Smooth muscle cell (in vitro differentiated cells): ENCODE measurements around the gene SMYD3. TPM values are rescaled to one million over a fixed set of nuclear protein-coding genes. Genes with fewer than 3 reads are reported as not detected.

Source experiments
- DNase-seq: peaks from one replicate; lab custom pipeline; 2025; ENCODE audit not compliant: unreplicated experiment; lab: John Stamatoyannopoulos, UW
- H2AFZ ChIP-seq: fragments of 200-600 bp; sonication (generic); 2 replicates; pipeline ENCODE4 v1.6.0; 2016; ENCODE audit warnings: antibody characterized with exemption, low read depth, mild to moderate bottlenecking
- H3F3A ChIP-seq: fragments of 200-600 bp; sonication (generic); 2 replicates; pipeline ENCODE4 v1.6.0; 2017; ENCODE audit warnings: antibody characterized with exemption, low read depth
- H3K27ac ChIP-seq: fragments of 200-600 bp; sonication (generic); 2 replicates; pipeline ENCODE4 v1.5.1; 2016; ENCODE audit warnings: low read depth, mild to moderate bottlenecking
- H3K27me3 ChIP-seq: fragments of 200-600 bp; sonication (generic); 2 replicates; pipeline ENCODE4 v1.6.1; 2016; ENCODE audit warnings: low read depth, mild to moderate bottlenecking
- H3K36me3 ChIP-seq: fragments of 200-600 bp; sonication (generic); 2 replicates; pipeline ENCODE4 v1.5.1; 2016; ENCODE audit warnings: low read depth
- H3K4me1 ChIP-seq: fragments of 200-600 bp; sonication (generic); 2 replicates; pipeline ENCODE4 v1.5.1; 2016; ENCODE audit warnings: low read depth
- H3K4me2 ChIP-seq: fragments of 200-600 bp; sonication (generic); 2 replicates; pipeline ENCODE4 v1.6.0; 2016; ENCODE audit warnings: mild to moderate bottlenecking
- H3K4me3 ChIP-seq: fragments of 200-600 bp; sonication (generic); 2 replicates; pipeline ENCODE4 v1.5.1; 2016; ENCODE audit warnings: mild to moderate bottlenecking
- H3K79me2 ChIP-seq: fragments of 200-600 bp; sonication (generic); 2 replicates; pipeline ENCODE4 v1.6.0; 2016; ENCODE audit warnings: low read depth, mild to moderate bottlenecking
- H3K9ac ChIP-seq: fragments of 200-600 bp; sonication (generic); 2 replicates; pipeline ENCODE4 v1.6.0; 2016; ENCODE audit warnings: low read depth
- H3K9me3 ChIP-seq: fragments of 200-600 bp; sonication (generic); replicated peaks from 2 replicates; pipeline ENCODE4 v1.5.1; 2016; ENCODE audit warnings: low read depth
- H4K20me1 ChIP-seq: fragments of 200-600 bp; sonication (generic); 2 replicates; pipeline ENCODE4 v1.6.0; 2016; ENCODE audit warnings: low read depth
- WGBS: methylation state at CpG from one replicate; pipeline ENCODE4 v1.1.7; 2016; ENCODE audit warnings: low lambda C conversion rate; 5-methylcytosine and 5-hydroxymethylcytosine counted together
- polyA plus RNA-seq: library from polyadenylated mRNA; unstranded; fragments of >200 nt; fragmentation: Nextera tagmentation; extraction: Ambion mirVana; gene quantifications from 2 replicates; pipeline ENCODE4 v1.2.1, GENCODE V29; 2016
- total RNA-seq: library from RNA; depleted of rRNA; stranded (reverse); fragments of >200 nt; gene quantifications from 2 replicates; pipeline ENCODE4 v1.2.3, GENCODE V29; 2014
- TF ChIP-seq, protein P1 (sequence below): fragments of 200-600 bp; sonication (generic); IDR thresholded peaks from 2 replicates; pipeline ENCODE4 v1.5.1; 2017; ENCODE audit warnings: borderline replicate concordance, mild to moderate bottlenecking, antibody characterized with exemption; ENCODE audit not compliant: insufficient read depth, poor library complexity, severe bottlenecking

SMYD3 gene
- total and polyA plus RNA-seq, 2 experiments from 2014 or later = 162 to 301 TPM

DNA sequence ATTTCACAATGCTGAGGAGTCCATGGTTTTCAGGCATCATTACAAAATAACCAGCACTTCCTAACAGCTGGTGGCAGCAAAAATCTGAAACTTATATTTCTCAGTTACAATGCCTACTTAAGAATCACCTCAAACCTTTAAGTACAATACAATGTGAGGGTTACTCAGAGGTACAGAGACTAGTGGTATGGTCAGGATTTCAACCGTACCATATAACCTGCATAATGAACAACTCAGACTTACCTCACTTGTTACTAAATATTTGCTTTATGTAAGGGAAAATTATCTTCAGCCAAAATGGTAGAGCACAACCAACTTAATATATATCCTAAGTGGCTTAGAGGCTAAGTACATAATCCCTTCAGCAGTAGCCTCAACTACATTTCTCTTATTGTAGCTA is 344.5 kb downstream of the SMYD3 start:
- Histone ChIP-seq H3K79me2 (no peaks in the 10 kb centered on the region), H2AFZ (no peak overlapping the region), H3K4me1 (no peaks in the 10 kb centered on the region), H3K4me3 (no peak overlapping the region), H3K36me3 (no peaks in the 10 kb centered on the region), H3K27ac (no peak overlapping the region), H3F3A (no peaks in the 10 kb centered on the region), H4K20me1 (no peaks in the 10 kb centered on the region), H3K27me3 (no peaks in the 10 kb centered on the region), H3K4me2 (no peak overlapping the region), H3K9me3 (no peaks in the 10 kb centered on the region), H3K9ac (no peak overlapping the region)
- TF ChIP-seq, protein P1, sequence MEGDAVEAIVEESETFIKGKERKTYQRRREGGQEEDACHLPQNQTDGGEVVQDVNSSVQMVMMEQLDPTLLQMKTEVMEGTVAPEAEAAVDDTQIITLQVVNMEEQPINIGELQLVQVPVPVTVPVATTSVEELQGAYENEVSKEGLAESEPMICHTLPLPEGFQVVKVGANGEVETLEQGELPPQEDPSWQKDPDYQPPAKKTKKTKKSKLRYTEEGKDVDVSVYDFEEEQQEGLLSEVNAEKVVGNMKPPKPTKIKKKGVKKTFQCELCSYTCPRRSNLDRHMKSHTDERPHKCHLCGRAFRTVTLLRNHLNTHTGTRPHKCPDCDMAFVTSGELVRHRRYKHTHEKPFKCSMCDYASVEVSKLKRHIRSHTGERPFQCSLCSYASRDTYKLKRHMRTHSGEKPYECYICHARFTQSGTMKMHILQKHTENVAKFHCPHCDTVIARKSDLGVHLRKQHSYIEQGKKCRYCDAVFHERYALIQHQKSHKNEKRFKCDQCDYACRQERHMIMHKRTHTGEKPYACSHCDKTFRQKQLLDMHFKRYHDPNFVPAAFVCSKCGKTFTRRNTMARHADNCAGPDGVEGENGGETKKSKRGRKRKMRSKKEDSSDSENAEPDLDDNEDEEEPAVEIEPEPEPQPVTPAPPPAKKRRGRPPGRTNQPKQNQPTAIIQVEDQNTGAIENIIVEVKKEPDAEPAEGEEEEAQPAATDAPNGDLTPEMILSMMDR = no peak
- WGBS = 93% methylated on average over 1 of the region's 1 CpG
- DNase-seq = no peak

DNA sequence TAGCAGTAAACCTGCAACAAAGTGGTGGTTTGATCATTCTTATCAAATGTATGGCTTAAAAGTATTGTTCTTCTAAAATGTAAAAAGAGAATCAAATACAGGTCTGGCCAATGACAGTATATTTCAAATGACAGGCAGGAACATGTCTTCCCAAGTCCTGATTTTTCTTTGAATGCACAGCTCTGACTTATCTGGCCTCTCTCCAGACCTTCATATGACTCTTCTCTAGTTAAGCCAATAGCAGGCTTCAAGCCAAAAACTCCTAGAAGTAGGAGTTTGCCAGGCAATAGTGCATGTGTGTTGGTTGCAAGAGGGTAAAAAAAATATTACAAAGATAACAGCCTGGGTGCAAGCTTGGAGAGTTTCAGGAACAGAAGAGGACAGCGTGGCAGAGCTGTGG is 345.5 kb downstream of the SMYD3 start:
- H3F3A ChIP-seq = no peaks in the 10 kb centered on the region
- TF ChIP-seq, protein P1 = no peak
- DNase-seq = no peak
- H3K27ac ChIP-seq = no peak overlapping the region
- no peak overlapping the region for H2AFZ ChIP-seq
- peaks cover 3% of the 10 kb centered on the region for H3K4me1 ChIP-seq
- no peaks in the 10 kb centered on the region for H4K20me1 ChIP-seq
- no peaks in the 10 kb centered on the region for H3K9me3 ChIP-seq
- H3K27me3 ChIP-seq = no peaks in the 10 kb centered on the region
- H3K9ac ChIP-seq = no peak overlapping the region
- no peak overlapping the region for H3K4me2 ChIP-seq
- no peak overlapping the region for H3K4me3 ChIP-seq
- no peaks in the 10 kb centered on the region for H3K36me3 ChIP-seq
- WGBS = 94% methylated on average over 1 of the region's 1 CpG
- no peaks in the 10 kb centered on the region for H3K79me2 ChIP-seq

DNA sequence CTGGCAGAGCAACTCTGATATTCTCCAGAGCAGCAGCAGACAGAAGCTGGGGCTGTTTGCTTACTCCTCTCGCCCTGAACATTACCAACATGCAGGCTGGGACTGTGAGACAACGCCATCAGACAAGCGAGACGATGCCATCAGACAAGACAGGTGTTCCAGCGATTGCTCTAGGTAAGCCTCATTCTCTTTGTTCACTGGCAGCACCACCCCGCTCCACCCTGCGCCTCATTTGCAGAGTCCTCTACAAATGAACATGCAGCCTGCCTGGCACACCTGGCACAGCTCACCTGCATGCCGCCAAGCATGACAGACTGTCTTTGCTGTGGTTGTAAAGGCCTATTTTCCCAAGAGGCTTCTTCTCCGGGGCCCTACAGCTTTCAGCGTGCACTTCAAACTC is 346.2 kb downstream of the SMYD3 start:
- DNase-seq = no peak
- no peak overlapping the region for H3K4me3 ChIP-seq
- H3K4me2 ChIP-seq = no peak overlapping the region
- no peaks in the 10 kb centered on the region for H4K20me1 ChIP-seq
- no peaks in the 10 kb centered on the region for H3K79me2 ChIP-seq
- H3K27ac ChIP-seq = no peak overlapping the region
- H3K27me3 ChIP-seq = no peaks in the 10 kb centered on the region
- TF ChIP-seq, protein P1 = no peak
- no peaks in the 10 kb centered on the region for H3F3A ChIP-seq
- WGBS = 97% methylated on average over 10 of the region's 10 CpGs
- no peak overlapping the region for H2AFZ ChIP-seq
- no peak overlapping the region for H3K9ac ChIP-seq
- peaks cover 10% of the 10 kb centered on the region for H3K4me1 ChIP-seq
- H3K36me3 ChIP-seq = no peaks in the 10 kb centered on the region
- no peaks in the 10 kb centered on the region for H3K9me3 ChIP-seq

DNA sequence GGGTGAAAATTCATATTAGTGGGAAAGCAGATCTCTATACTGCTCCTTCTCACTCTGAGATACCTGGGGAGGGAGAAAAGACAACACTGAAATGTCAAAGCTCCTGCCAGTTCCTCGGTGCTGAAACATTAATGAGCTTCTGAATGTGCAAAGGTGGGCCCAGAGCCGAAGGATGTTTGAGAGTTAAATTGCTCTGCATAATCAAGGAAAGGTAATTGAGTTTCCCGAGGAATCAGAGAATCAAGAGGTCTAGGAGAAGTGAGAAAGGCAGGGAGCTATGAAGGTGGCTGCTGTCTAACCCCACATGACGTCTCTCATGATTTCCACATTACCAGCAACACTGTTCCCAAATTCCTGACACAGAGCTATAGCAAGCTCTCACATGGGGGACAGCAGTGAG is 346.7 kb downstream of the SMYD3 start:
- no peaks in the 10 kb centered on the region for H3K79me2 ChIP-seq
- H3K36me3 ChIP-seq = no peaks in the 10 kb centered on the region
- H3K4me2 ChIP-seq = no peak overlapping the region
- H3K27me3 ChIP-seq = no peaks in the 10 kb centered on the region
- no peaks in the 10 kb centered on the region for H3K9me3 ChIP-seq
- peaks cover 10% of the 10 kb centered on the region for H3K4me1 ChIP-seq
- 92% methylated on average over 4 of the region's 4 CpGs for WGBS
- H3K9ac ChIP-seq = no peak overlapping the region
- H3K4me3 ChIP-seq = no peak overlapping the region
- no peaks in the 10 kb centered on the region for H3F3A ChIP-seq
- TF ChIP-seq, protein P1 = no peak
- no peak overlapping the region for H3K27ac ChIP-seq
- DNase-seq = no peak
- H4K20me1 ChIP-seq = no peaks in the 10 kb centered on the region
- no peak overlapping the region for H2AFZ ChIP-seq
